GM23338 (cell line): Measurements from ENCODE around the gene LYRM7.

ENCODE experiments used
- CREB1 ChIP-seq: fragments of 250-450 bp; sonication (Bioruptor Pico); IDR thresholded peaks from 2 replicates; pipeline ENCODE4 v1.5.0; 2020; ENCODE audit warnings: low read depth, mild to moderate bottlenecking, moderate library complexity
- ETS1 ChIP-seq: IDR thresholded peaks from 2 replicates; pipeline ENCODE4 v1.6.1; 2016; ENCODE audit warnings: antibody characterized with exemption
- EZH2 ChIP-seq: fragments of 200-600 bp; sonication (generic); IDR thresholded peaks from one replicate; pipeline ENCODE4 v1.8.0; 2017; ENCODE audit warnings: antibody characterized with exemption, mild to moderate bottlenecking, low read depth; ENCODE audit not compliant: unreplicated experiment
- EZH2phosphoT487 ChIP-seq: fragments of 200-600 bp; sonication (generic); IDR thresholded peaks from one replicate; pipeline ENCODE4 v1.8.1; 2018; ENCODE audit warnings: antibody characterized with exemption; ENCODE audit not compliant: unreplicated experiment
- JUNB ChIP-seq: IDR thresholded peaks from one replicate; pipeline ENCODE4 v1.6.1; 2016; ENCODE audit warnings: antibody characterized with exemption; ENCODE audit not compliant: unreplicated experiment
- NANOG ChIP-seq: IDR thresholded peaks from 2 replicates; pipeline ENCODE4 v1.6.1; 2016; ENCODE audit warnings: antibody characterized with exemption, borderline replicate concordance
- POLR2AphosphoS5 ChIP-seq: IDR thresholded peaks from 2 replicates; pipeline ENCODE4 v1.6.1; 2016; ENCODE audit warnings: antibody characterized with exemption, low read depth
- ZNF114 ChIP-seq: fragments of 250-450 bp; sonication (Bioruptor Pico); IDR thresholded peaks from 2 replicates; pipeline ENCODE4 v1.5.0; 2020; ENCODE audit warnings: mild to moderate bottlenecking, moderate library complexity
- ZNF331 ChIP-seq: fragments of 250-450 bp; sonication (Bioruptor Pico); IDR thresholded peaks from 2 replicates; pipeline ENCODE4 v1.5.0; 2020; ENCODE audit warnings: low read depth, mild to moderate bottlenecking, moderate library complexity
- TF ChIP-seq, protein P1 (sequence below): IDR thresholded peaks from one replicate; pipeline ENCODE4 v1.6.1; 2018; ENCODE audit warnings: antibody characterized with exemption; ENCODE audit not compliant: unreplicated experiment
- TF ChIP-seq, protein P2 (sequence below), 2 experiments: fragments of 200-600 bp in 1 of 2; sonication (generic) in 1 of 2; conservative IDR thresholded peaks; 2 replicates each; pipeline versions ENCODE4 v1.5.1 to v1.6.1; 2016 to 2017; ENCODE audit warnings: antibody characterized with exemption in 2 of 2, low read depth in 2 of 2, mild to moderate bottlenecking in 2 of 2, moderate library complexity in 1 of 2
- TF ChIP-seq, protein P3 (sequence below): fragments of 250-450 bp; sonication (Bioruptor Pico); IDR thresholded peaks from 2 replicates; pipeline ENCODE4 v1.5.0; 2020; ENCODE audit warnings: mild to moderate bottlenecking, moderate library complexity

GRCh38 chr5:131223751-131224386 lies 53.1 kb downstream of the LYRM7 start:
- no peak for TF ChIP-seq POLR2AphosphoS5
- TF ChIP-seq, protein P1, sequence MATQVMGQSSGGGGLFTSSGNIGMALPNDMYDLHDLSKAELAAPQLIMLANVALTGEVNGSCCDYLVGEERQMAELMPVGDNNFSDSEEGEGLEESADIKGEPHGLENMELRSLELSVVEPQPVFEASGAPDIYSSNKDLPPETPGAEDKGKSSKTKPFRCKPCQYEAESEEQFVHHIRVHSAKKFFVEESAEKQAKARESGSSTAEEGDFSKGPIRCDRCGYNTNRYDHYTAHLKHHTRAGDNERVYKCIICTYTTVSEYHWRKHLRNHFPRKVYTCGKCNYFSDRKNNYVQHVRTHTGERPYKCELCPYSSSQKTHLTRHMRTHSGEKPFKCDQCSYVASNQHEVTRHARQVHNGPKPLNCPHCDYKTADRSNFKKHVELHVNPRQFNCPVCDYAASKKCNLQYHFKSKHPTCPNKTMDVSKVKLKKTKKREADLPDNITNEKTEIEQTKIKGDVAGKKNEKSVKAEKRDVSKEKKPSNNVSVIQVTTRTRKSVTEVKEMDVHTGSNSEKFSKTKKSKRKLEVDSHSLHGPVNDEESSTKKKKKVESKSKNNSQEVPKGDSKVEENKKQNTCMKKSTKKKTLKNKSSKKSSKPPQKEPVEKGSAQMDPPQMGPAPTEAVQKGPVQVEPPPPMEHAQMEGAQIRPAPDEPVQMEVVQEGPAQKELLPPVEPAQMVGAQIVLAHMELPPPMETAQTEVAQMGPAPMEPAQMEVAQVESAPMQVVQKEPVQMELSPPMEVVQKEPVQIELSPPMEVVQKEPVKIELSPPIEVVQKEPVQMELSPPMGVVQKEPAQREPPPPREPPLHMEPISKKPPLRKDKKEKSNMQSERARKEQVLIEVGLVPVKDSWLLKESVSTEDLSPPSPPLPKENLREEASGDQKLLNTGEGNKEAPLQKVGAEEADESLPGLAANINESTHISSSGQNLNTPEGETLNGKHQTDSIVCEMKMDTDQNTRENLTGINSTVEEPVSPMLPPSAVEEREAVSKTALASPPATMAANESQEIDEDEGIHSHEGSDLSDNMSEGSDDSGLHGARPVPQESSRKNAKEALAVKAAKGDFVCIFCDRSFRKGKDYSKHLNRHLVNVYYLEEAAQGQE = no peak
- no peak for TF ChIP-seq EZH2
- TF ChIP-seq CREB1 (CRISPR knock-in tag) = no peak
- TF ChIP-seq, protein P2, sequence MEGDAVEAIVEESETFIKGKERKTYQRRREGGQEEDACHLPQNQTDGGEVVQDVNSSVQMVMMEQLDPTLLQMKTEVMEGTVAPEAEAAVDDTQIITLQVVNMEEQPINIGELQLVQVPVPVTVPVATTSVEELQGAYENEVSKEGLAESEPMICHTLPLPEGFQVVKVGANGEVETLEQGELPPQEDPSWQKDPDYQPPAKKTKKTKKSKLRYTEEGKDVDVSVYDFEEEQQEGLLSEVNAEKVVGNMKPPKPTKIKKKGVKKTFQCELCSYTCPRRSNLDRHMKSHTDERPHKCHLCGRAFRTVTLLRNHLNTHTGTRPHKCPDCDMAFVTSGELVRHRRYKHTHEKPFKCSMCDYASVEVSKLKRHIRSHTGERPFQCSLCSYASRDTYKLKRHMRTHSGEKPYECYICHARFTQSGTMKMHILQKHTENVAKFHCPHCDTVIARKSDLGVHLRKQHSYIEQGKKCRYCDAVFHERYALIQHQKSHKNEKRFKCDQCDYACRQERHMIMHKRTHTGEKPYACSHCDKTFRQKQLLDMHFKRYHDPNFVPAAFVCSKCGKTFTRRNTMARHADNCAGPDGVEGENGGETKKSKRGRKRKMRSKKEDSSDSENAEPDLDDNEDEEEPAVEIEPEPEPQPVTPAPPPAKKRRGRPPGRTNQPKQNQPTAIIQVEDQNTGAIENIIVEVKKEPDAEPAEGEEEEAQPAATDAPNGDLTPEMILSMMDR (conservative IDR thresholded peaks at IDR 0.05; ENCODE audit: low read depth in 2 of 2) = no peak
- TF ChIP-seq ETS1 = no peak
- TF ChIP-seq NANOG = no peak
- TF ChIP-seq ZNF331 = no peak
- TF ChIP-seq ZNF114 (CRISPR knock-in tag) = no peak
- no peak for TF ChIP-seq EZH2phosphoT487
- TF ChIP-seq JUNB = no peak
- TF ChIP-seq, protein P3, sequence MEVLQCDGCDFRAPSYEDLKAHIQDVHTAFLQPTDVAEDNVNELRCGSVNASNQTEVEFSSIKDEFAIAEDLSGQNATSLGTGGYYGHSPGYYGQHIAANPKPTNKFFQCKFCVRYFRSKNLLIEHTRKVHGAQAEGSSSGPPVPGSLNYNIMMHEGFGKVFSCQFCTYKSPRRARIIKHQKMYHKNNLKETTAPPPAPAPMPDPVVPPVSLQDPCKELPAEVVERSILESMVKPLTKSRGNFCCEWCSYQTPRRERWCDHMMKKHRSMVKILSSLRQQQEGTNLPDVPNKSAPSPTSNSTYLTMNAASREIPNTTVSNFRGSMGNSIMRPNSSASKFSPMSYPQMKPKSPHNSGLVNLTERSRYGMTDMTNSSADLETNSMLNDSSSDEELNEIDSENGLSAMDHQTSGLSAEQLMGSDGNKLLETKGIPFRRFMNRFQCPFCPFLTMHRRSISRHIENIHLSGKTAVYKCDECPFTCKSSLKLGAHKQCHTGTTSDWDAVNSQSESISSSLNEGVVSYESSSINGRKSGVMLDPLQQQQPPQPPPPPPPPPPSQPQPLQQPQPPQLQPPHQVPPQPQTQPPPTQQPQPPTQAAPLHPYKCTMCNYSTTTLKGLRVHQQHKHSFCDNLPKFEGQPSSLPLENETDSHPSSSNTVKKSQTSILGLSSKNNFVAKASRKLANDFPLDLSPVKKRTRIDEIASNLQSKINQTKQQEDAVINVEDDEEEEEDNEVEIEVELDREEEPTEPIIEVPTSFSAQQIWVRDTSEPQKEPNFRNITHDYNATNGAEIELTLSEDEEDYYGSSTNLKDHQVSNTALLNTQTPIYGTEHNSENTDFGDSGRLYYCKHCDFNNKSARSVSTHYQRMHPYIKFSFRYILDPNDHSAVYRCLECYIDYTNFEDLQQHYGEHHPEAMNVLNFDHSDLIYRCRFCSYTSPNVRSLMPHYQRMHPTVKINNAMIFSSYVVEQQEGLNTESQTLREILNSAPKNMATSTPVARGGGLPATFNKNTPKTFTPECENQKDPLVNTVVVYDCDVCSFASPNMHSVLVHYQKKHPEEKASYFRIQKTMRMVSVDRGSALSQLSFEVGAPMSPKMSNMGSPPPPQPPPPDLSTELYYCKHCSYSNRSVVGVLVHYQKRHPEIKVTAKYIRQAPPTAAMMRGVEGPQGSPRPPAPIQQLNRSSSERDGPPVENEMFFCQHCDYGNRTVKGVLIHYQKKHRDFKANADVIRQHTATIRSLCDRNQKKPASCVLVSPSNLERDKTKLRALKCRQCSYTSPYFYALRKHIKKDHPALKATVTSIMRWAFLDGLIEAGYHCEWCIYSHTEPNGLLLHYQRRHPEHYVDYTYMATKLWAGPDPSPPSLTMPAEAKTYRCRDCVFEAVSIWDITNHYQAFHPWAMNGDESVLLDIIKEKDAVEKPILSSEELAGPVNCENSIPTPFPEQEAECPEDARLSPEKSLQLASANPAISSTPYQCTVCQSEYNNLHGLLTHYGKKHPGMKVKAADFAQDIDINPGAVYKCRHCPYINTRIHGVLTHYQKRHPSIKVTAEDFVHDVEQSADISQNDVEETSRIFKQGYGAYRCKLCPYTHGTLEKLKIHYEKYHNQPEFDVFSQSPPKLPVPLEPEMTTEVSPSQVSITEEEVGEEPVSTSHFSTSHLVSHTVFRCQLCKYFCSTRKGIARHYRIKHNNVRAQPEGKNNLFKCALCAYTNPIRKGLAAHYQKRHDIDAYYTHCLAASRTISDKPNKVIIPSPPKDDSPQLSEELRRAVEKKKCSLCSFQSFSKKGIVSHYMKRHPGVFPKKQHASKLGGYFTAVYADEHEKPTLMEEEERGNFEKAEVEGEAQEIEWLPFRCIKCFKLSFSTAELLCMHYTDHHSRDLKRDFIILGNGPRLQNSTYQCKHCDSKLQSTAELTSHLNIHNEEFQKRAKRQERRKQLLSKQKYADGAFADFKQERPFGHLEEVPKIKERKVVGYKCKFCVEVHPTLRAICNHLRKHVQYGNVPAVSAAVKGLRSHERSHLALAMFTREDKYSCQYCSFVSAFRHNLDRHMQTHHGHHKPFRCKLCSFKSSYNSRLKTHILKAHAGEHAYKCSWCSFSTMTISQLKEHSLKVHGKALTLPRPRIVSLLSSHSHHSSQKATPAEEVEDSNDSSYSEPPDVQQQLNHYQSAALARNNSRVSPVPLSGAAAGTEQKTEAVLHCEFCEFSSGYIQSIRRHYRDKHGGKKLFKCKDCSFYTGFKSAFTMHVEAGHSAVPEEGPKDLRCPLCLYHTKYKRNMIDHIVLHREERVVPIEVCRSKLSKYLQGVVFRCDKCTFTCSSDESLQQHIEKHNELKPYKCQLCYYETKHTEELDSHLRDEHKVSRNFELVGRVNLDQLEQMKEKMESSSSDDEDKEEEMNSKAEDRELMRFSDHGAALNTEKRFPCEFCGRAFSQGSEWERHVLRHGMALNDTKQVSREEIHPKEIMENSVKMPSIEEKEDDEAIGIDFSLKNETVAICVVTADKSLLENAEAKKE (CRISPR knock-in tag) = no peak
